Fibroblast of pulmonary artery (primary cell): Measurements from ENCODE around the gene PTPRQ.
A peak's percentile ranks its signal among the peaks of the same experiment; 100 is the strongest.
"Not testable (repeated sequence)": the region's sequence is repeated elsewhere in the genome, so short reads cannot be mapped to it uniquely, and the experiment has no call there.

Experiments used
- DNase-seq: peaks from one replicate; pipeline ENCODE4 v3.0.0-alpha.2; 2010; ENCODE audit warnings: low read depth
- H3K4me3 ChIP-seq: replicated peaks from 2 replicates; pipeline ENCODE4 v1.5.1; 2011; ENCODE audit warnings: low read depth, mild to moderate bottlenecking, control low read depth, low read length, moderate library complexity
- CTCF ChIP-seq: IDR thresholded peaks from 2 replicates; pipeline ENCODE4 v1.5.1; 2011; ENCODE audit warnings: mild to moderate bottlenecking, control low read depth, low read length, inconsistent platforms; ENCODE audit errors: missing control alignments

PTPRQ gene

GRCh38 chr12:80655751-80656150, 211.7 kb downstream of the PTPRQ start:
- DNase-seq, result peak; percentile 21
- no peak for TF ChIP-seq CTCF
- H3K4me3 ChIP-seq, result no peak overlapping the region

GRCh38 chr12:80659512-80660063, 215.6 kb downstream of the PTPRQ start:
- DNase-seq, result no peak
- no peak for TF ChIP-seq CTCF

GRCh38 chr12:80662586-80662985, 218.6 kb downstream of the PTPRQ start:
- no peak for TF ChIP-seq CTCF
- H3K4me3 ChIP-seq, result no peak overlapping the region
- DNase-seq, result no peak

More at GRCh38 chr12:80659512-80660063, 215.6 kb downstream of the PTPRQ start:
- no peak overlapping the region for H3K4me3 ChIP-seq

GRCh38 chr12:80670214-80670613, 226.2 kb downstream of the PTPRQ start:
- H3K4me3 ChIP-seq, result no peak overlapping the region
- DNase-seq, result no peak
- TF ChIP-seq CTCF, result no peak

- H3K4me3 ChIP-seq, result not testable (repeated sequence)
- peak; percentile 18 for DNase-seq
Observed at GRCh38 chr12:80676042-80676636, 232.1 kb downstream of the PTPRQ start.

- no peak overlapping the region for H3K4me3 ChIP-seq
- no peak for DNase-seq
- no peak for TF ChIP-seq CTCF
Observed at GRCh38 chr12:80676856-80677255, 232.8 kb downstream of the PTPRQ start.

GRCh38 chr12:80677994-80678393, 234.0 kb downstream of the PTPRQ start:
- DNase-seq, result no peak
- no peak overlapping the region for H3K4me3 ChIP-seq
- no peak for TF ChIP-seq CTCF
